Epithelial cell of proximal tubule (primary cell): ENCODE results near the gene CERS5. TPM values are rescaled to one million over a fixed set of nuclear protein-coding genes. Genes with fewer than 3 reads are reported as not detected.

ENCODE experiments used
- DNase-seq: peaks from one replicate; pipeline ENCODE4 v3.0.0-alpha.2; 2011; ENCODE audit warnings: low read depth
- H3K4me3 ChIP-seq: 2 replicates; pipeline ENCODE4 v1.5.1; 2011; ENCODE audit warnings: low read depth, mild to moderate bottlenecking, low read length
- total RNA-seq: library from RNA; depleted of rRNA; stranded (reverse); fragments of >200 nt; gene quantifications from 2 replicates; pipeline ENCODE4 v1.2.3, GENCODE V29; 2015
- TF ChIP-seq, protein P1 (sequence below): conservative IDR thresholded peaks from 2 replicates; pipeline ENCODE4 v1.5.1; 2012; ENCODE audit warnings: low read depth, mild to moderate bottlenecking, low read length

CERS5 gene
- total RNA-seq, 1 donor from 2014 or later: 31.1 TPM

DNA sequence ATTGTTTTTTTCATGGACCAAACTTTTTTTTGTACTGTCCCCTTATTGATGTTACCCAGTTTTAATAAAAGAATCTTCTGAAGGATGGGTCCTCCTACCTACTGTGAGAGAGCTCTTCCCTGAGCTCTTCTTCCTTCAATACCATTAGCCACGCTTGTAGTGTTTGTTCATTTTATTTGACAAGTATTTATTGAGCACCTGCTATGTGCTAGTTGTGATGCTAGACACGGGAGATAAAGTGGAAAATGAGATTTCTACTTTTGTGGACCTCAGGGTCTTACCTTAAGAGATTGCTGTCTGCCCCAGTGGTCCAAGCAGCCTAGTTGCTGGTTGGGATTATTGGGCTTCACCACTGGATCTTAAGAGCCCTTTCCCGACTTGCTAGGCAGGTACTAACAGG is 66.6 kb downstream of the CERS5 start:
- DNase-seq: no peak
- TF ChIP-seq, protein P1, sequence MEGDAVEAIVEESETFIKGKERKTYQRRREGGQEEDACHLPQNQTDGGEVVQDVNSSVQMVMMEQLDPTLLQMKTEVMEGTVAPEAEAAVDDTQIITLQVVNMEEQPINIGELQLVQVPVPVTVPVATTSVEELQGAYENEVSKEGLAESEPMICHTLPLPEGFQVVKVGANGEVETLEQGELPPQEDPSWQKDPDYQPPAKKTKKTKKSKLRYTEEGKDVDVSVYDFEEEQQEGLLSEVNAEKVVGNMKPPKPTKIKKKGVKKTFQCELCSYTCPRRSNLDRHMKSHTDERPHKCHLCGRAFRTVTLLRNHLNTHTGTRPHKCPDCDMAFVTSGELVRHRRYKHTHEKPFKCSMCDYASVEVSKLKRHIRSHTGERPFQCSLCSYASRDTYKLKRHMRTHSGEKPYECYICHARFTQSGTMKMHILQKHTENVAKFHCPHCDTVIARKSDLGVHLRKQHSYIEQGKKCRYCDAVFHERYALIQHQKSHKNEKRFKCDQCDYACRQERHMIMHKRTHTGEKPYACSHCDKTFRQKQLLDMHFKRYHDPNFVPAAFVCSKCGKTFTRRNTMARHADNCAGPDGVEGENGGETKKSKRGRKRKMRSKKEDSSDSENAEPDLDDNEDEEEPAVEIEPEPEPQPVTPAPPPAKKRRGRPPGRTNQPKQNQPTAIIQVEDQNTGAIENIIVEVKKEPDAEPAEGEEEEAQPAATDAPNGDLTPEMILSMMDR: no peak

DNA sequence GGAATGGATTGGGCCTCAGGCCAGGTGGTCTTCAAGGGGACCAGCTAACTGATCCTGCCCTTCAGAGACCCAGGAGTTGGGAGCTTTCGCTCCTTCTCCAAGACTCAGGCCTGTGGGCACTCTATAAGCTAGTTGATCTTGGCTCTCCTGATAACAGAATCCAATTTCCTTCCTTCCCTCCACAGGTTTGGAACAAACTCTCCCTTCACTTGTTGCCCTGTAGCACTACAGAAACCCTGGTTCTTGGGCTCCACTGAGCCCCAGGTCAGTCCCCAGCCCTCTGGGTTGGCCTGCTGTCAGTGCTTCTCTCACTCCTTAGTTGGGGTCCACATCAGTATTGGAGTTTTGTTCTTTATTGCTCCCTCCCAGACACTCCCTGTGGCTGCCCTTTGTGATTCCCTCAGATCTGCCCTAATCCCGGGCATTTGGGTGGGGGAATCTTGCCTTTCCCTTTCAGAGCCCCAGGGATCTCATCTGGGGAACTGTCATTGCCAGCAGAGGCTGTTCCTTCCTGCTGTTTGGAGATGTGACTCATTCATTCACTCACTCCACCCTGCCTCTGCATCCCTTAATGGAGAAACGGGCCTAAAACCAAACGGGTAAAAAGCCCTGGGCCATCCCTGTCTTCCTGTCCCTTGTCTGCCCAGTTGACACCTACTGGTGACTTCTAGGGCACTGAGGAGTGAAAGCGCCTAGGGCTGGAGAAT is 67.7 kb downstream of the CERS5 start:
- DNase-seq: no peak

More for the DNA sequence above, 66.6 kb downstream of the CERS5 start:
- no peak overlapping the region for H3K4me3 ChIP-seq

DNA sequence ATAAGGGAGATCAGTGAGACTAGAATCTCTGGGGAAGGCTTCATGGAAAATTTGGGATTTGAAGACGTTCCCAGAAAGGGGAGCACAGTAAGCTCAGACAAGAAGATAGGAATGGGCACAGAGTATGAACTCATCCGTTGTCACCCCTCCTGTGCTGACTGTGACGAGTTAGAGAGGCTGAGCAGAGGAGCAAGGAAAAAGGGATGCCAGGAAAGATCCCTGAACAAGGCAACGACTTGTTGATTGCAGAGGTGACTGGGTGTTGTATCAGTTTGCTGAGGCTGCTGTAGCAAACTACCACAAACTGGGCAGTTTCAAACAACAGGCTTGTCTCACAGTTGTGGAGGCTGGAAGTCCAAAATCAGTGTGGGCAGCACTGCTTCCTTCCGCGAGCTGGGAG is 69.2 kb downstream of the CERS5 start:
- no peak for DNase-seq
- TF ChIP-seq, protein P1: no peak
- H3K4me3 ChIP-seq: no peak overlapping the region

More for the DNA sequence above, 67.7 kb downstream of the CERS5 start:
- no peak overlapping the region for H3K4me3 ChIP-seq
- TF ChIP-seq, protein P1: no peak

DNA sequence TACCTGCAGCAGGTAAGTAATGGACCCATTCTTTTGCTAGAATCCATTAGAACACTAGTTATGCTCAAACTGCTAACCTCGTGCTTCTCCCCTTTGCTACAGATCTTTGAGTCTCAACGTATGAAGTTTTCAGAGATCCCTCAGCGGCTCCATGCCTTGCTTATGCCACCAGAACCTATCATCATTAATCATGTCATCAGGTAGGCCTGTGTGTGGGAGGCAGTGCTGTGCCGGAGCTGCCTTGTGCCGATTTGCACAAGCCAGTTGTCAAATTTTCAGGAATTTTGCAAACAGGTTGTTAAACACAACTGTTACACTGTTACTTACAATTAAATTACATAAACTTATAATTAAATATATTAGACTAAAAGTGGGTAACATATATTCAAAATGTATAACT is 76.8 kb downstream of the CERS5 start:
- no peak overlapping the region for H3K4me3 ChIP-seq
- no peak for DNase-seq
- TF ChIP-seq, protein P1: no peak

DNA sequence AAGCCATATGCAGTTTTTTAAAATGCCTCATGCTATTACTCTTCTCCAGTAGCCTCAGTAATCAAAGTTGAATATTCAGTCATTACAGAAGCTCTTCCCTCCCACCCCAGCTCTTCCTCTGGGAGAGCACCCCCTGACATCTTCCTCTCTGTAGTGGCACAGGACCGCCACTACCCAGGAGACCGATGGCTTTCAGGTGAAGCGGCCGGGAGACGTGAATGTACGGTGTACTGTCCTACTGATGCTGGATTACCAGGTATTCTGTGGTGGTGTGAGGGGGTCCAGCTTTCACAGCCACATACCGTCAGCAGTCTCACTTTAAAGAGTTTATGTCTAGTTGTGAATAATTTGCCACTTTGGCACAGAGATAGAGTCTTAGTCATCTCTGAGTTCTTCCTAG is 77.4 kb downstream of the CERS5 start:
- no peak for DNase-seq
- TF ChIP-seq, protein P1: no peak

DNA sequence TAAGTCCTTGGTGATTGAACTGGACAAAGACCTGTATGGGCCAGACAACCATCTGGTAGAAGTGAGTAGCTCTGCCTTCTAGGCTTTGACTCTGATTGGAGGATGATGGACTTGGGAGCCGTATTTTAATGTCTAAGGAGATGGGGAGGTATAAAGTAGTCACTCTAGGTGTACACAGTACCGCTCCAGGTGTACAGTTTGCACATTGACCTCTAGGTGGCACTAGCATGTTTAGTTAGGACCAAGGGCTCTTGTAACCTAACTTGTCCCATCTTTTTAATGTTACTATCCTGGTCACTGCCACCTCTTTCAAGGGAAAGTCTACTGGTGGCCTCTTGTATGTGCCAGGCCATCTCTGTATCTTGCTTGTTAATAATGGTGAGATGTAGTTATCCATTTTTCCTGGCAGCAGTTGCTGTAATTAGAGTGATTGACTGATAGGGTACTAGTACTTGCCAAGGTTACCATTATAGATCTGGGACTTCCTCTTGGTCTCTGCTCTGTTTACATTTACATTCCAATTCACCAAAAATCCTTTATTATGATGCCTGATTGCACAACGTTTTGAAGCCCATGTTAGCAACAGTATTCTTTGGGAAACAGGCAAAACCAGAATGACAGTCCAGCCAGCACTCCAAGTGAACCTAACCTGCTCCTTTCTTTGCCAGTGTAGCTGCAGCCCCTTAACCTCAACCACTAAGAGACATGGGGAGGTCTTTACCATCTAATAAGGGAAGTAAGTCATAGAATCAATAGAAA is 78.4 kb downstream of the CERS5 start:
- H3K4me3 ChIP-seq: no peak overlapping the region
- TF ChIP-seq, protein P1: peak; percentile 91
- DNase-seq: no peak

More for the DNA sequence above, 77.4 kb downstream of the CERS5 start:
- H3K4me3 ChIP-seq: no peak overlapping the region
